Measurements from ENCODE around the gene IL1R1. TPM values are rescaled to one million over a fixed set of nuclear protein-coding genes. Genes with fewer than 3 reads are reported as not detected.
A peak's percentile ranks its signal among the peaks of the same experiment; 100 is the strongest.
"Not testable (repeated sequence)": the region's sequence is repeated elsewhere in the genome, so short reads cannot be mapped to it uniquely, and the experiment has no call there.

The IL1R1 gene
- polyA plus RNA-seq, 3 donors = 1.8 to 2.7 (median 2.6) TPM

DNA sequence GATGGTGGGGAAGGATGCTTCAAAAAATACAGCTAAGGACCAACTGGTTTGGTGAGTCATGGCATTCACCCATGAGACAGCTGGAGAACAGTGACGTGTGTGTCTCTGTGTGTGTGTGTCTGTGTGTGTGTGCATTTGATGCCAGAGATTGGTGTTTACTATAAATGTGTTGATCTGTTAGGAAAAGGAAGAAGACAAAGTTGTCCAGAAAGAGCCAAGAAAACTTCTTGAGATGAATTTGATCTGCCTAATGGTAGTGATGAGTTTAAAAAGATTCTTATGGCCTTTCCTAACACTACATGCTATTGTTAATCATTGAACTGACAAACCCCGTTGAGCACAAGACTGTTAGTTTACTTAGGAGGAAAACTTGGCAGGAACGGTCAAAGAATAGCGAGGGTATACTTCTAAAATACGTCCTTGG, 36.4 kb upstream of the IL1R1 start:
- no peaks in the 10 kb centered on the region for H3K27me3 ChIP-seq (ENCODE audit: control insufficient read depth in 2 of 2, insufficient read depth in 2 of 2, low read length in 2 of 2)
- no peak overlapping the region for H3K4me3 Mint-ChIP-seq

DNA sequence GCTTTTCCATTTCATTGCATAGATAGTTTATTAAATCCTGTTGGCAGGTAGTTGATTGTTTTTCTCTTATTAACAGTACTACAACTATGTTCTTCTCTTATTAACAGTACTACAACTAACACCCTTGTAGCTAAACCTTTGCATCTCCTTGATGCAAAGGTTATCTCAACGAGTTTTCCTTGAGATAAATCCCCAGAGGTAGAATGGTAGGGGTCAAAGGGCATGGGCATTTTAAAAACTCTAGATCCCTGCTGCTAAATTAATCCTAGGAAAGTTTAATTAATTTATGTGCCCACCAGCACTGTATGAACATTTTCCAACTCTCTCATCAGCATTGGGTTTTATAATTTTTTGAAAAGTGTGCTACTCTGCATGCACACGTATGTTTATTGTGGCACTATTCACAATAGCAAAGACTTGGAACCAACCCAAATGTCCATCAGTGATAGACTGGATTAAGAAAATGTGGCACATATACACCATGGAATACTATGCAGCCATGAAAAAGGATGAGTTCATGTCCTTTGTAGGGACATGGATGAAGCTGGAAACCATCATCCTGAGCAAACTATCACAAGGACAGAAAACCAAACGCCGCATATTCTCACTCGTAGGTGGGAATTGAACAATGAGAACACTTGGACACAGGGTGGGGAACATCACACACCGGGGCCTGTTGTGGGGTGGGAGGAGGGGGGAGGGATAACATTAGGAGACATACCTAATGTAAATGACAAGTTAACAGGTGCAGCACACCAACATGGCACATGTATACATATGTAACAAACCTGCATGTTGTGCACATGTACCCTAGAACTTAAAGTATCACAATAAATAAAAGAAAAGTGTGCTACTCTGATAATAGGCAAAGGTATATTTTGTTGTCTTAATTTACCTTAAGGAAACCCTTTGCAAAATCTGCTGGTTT, 35.5 kb upstream of the IL1R1 start:
- WGBS (ENCODE audit: insufficient coverage) = no CpG with 5 or more reads among the region's 6 CpGs
- not testable (repeated sequence) for H3K27ac Mint-ChIP-seq

More for the DNA sequence above, 36.4 kb upstream of the IL1R1 start:
- H3K9ac ChIP-seq (ENCODE audit: insufficient read depth, low read length, poor library complexity, severe bottlenecking) = no peak overlapping the region
- peaks cover 11 to 13% of the 10 kb centered on the region in 2 donors for H3K4me1 ChIP-seq (ENCODE audit: control insufficient read depth in 1 of 2, insufficient read depth in 2 of 2, low read length in 2 of 2)
- Mint-ChIP-seq H3K27ac (no peak overlapping the region), H3K4me1 (peaks cover 19% of the 10 kb centered on the region), H3K36me3 (peaks cover 0 to 3% of the 10 kb centered on the region in 2 donors), H3K9me3 (peaks cover 0 to 3% (median 0%) of the 10 kb centered on the region in 7 donors), H3K27me3 (ENCODE audit: low read depth in 3 of 3) (peaks cover 3 to 10% (median 4%) of the 10 kb centered on the region in 3 donors)
- no peaks in the 10 kb centered on the region for H4K20me1 ChIP-seq (ENCODE audit: insufficient read depth, low read length)
- intact Hi-C loops (cut with micrococcal nuclease) = no loop called here
- H3K36me3 ChIP-seq (replicated peaks in 1 of 2; ENCODE audit: control insufficient read depth in 1 of 2, insufficient read depth in 2 of 2, low read length in 2 of 2) = no peaks in the 10 kb centered on the region
- H3K79me2 ChIP-seq (ENCODE audit: insufficient read depth, low read length) = no peaks in the 10 kb centered on the region
- no peak overlapping the region for H2AFZ ChIP-seq (ENCODE audit: insufficient read depth, low read depth, low read length, poor library complexity, severe bottlenecking)
- no peak overlapping the region for H3K27ac ChIP-seq (ENCODE audit: low read depth in 1 of 2, low read length in 2 of 2)
- H3K4me3 ChIP-seq (replicated peaks in 1 of 3; ENCODE audit: low read depth in 2 of 3, low read length in 3 of 3) = no peak overlapping the region
- no peaks in the 10 kb centered on the region for H3K9me3 ChIP-seq (replicated peaks in 1 of 2; ENCODE audit: control insufficient read depth in 1 of 2, insufficient read depth in 1 of 2, low read length in 2 of 2)
- H3K4me2 ChIP-seq (replicated peaks; ENCODE audit: extremely low read depth, low read length, poor library complexity, severe bottlenecking) = no peak overlapping the region
- WGBS (ENCODE audit: insufficient coverage) = 73% methylated on average over 1 of the region's 5 CpGs
- peak in 1 of 3 donors; percentile 21 for DNase-seq
- TF ChIP-seq, protein P1, sequence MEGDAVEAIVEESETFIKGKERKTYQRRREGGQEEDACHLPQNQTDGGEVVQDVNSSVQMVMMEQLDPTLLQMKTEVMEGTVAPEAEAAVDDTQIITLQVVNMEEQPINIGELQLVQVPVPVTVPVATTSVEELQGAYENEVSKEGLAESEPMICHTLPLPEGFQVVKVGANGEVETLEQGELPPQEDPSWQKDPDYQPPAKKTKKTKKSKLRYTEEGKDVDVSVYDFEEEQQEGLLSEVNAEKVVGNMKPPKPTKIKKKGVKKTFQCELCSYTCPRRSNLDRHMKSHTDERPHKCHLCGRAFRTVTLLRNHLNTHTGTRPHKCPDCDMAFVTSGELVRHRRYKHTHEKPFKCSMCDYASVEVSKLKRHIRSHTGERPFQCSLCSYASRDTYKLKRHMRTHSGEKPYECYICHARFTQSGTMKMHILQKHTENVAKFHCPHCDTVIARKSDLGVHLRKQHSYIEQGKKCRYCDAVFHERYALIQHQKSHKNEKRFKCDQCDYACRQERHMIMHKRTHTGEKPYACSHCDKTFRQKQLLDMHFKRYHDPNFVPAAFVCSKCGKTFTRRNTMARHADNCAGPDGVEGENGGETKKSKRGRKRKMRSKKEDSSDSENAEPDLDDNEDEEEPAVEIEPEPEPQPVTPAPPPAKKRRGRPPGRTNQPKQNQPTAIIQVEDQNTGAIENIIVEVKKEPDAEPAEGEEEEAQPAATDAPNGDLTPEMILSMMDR (IDR thresholded peaks at IDR 0.05) = no peak

More for the DNA sequence above, 35.5 kb upstream of the IL1R1 start:
- H3K27ac ChIP-seq (ENCODE audit: low read depth in 1 of 2, low read length in 2 of 2); H3K27me3 ChIP-seq (ENCODE audit: control insufficient read depth in 2 of 2, insufficient read depth in 2 of 2, low read length in 2 of 2); H3K36me3 ChIP-seq (replicated peaks in 1 of 2; ENCODE audit: control insufficient read depth in 1 of 2, insufficient read depth in 2 of 2, low read length in 2 of 2); H4K20me1 ChIP-seq (ENCODE audit: insufficient read depth, low read length); H3K4me3 Mint-ChIP-seq; H3K9me3 Mint-ChIP-seq; intact Hi-C loops (cut with micrococcal nuclease); H3K4me2 ChIP-seq (replicated peaks; ENCODE audit: extremely low read depth, low read length, poor library complexity, severe bottlenecking); DNase-seq; H3K27me3 Mint-ChIP-seq (ENCODE audit: low read depth in 3 of 3); H3K79me2 ChIP-seq (ENCODE audit: insufficient read depth, low read length); H3K9me3 ChIP-seq (replicated peaks in 1 of 2; ENCODE audit: control insufficient read depth in 1 of 2, insufficient read depth in 1 of 2, low read length in 2 of 2); H3K4me3 ChIP-seq (replicated peaks in 1 of 3; ENCODE audit: low read depth in 2 of 3, low read length in 3 of 3); H2AFZ ChIP-seq (ENCODE audit: insufficient read depth, low read depth, low read length, poor library complexity, severe bottlenecking); H3K9ac ChIP-seq (ENCODE audit: insufficient read depth, low read length, poor library complexity, severe bottlenecking); H3K36me3 Mint-ChIP-seq: not testable (repeated sequence)
- peaks cover 11 to 13% of the 10 kb centered on the region in 2 donors for H3K4me1 ChIP-seq (ENCODE audit: control insufficient read depth in 1 of 2, insufficient read depth in 2 of 2, low read length in 2 of 2)
- peaks cover 19% of the 10 kb centered on the region for H3K4me1 Mint-ChIP-seq

Data from CD14-positive monocyte (primary cell).